Liver (tissue), 9 donors: Measurements from ENCODE around the gene E2F8. TPM values are rescaled to one million over a fixed set of nuclear protein-coding genes. Genes with fewer than 3 reads are reported as not detected.

Experiments
- DNase-seq: peaks from one replicate; pipeline ENCODE4 v3.0.0-alpha.2; 2017; ENCODE audit warnings: low spot score
- H3K27ac ChIP-seq, 2 donors: one replicate each; pipeline ENCODE4 v1.7.0; 2013; ENCODE audit warnings: inconsistent platforms in 2 of 2, low read length in 2 of 2, control low read depth in 1 of 2, low read depth in 1 of 2, mild to moderate bottlenecking in 1 of 2
- H3K27me3 ChIP-seq, 4 donors: one replicate each; pipeline versions ENCODE4 v1.6.1 to v1.7.0; 2013; ENCODE audit warnings: low read length in 3 of 4, inconsistent platforms in 1 of 4, mild to moderate bottlenecking in 1 of 4, moderate library complexity in 1 of 4; ENCODE audit not compliant: control insufficient read depth in 4 of 4, insufficient read depth in 4 of 4
- H3K36me3 ChIP-seq, 4 donors: one replicate each; pipeline versions ENCODE4 v1.6.1 to v1.7.0; 2013; ENCODE audit warnings: low read length in 3 of 4, mild to moderate bottlenecking in 3 of 4, low read depth in 1 of 4, moderate library complexity in 1 of 4; ENCODE audit not compliant: control insufficient read depth in 4 of 4, insufficient read depth in 3 of 4
- H3K4me1 ChIP-seq, 4 donors: one replicate each; pipeline versions ENCODE4 v1.6.1 to v1.7.0; 2013; ENCODE audit warnings: low read length in 3 of 4, mild to moderate bottlenecking in 3 of 4, moderate library complexity in 1 of 4; ENCODE audit not compliant: control insufficient read depth in 4 of 4, insufficient read depth in 4 of 4
- H3K4me3 ChIP-seq, 3 donors: one replicate each; pipeline versions ENCODE4 v1.6.1 to v1.7.0; 2013; ENCODE audit warnings: low read length in 3 of 3, control low read depth in 1 of 3, low read depth in 1 of 3, mild to moderate bottlenecking in 1 of 3
- H3K9ac ChIP-seq, 2 donors: one replicate each; pipeline ENCODE4 v1.7.0; 2013; ENCODE audit warnings: low read length in 2 of 2, mild to moderate bottlenecking in 2 of 2, moderate library complexity in 2 of 2, control low read depth in 1 of 2, low read depth in 1 of 2
- H3K9me3 ChIP-seq, 4 donors: one replicate each; pipeline versions ENCODE4 v1.6.1 to v1.7.0; 2013; ENCODE audit warnings: low read length in 3 of 4; ENCODE audit not compliant: control insufficient read depth in 4 of 4
- EGR1 ChIP-seq, 2 donors: IDR thresholded peaks; 2 replicates each; pipeline ENCODE4 v1.6.1; 2016 to 2018; ENCODE audit warnings: antibody characterized with exemption in 2 of 2, low read depth in 2 of 2
- FOXA1 ChIP-seq: IDR thresholded peaks from 2 replicates; pipeline ENCODE4 v1.6.1; 2016; ENCODE audit warnings: antibody characterized with exemption
- FOXA2 ChIP-seq: IDR thresholded peaks from 2 replicates; pipeline ENCODE4 v1.6.1; 2016; ENCODE audit warnings: antibody characterized with exemption
- HNF4A ChIP-seq, 2 donors: conservative IDR thresholded peaks; 2 replicates each; pipeline ENCODE4 v1.6.1; 2016; ENCODE audit warnings: antibody characterized with exemption in 2 of 2, mild to moderate bottlenecking in 2 of 2
- HNF4G ChIP-seq: IDR thresholded peaks from 2 replicates; pipeline ENCODE4 v1.6.1; 2016; ENCODE audit warnings: antibody characterized with exemption
- JUND ChIP-seq, 2 donors: IDR thresholded peaks; 2 replicates each; pipeline ENCODE4 v1.6.1; 2016; ENCODE audit warnings: antibody characterized with exemption in 2 of 2
- NR2F2 ChIP-seq: IDR thresholded peaks from 2 replicates; pipeline ENCODE4 v1.6.1; 2016; ENCODE audit warnings: antibody characterized with exemption
- REST ChIP-seq: IDR thresholded peaks from 2 replicates; pipeline ENCODE4 v1.6.1; 2016; ENCODE audit warnings: antibody characterized with exemption, mild to moderate bottlenecking
- RXRA ChIP-seq, 2 donors: IDR thresholded peaks; 2 replicates each; pipeline ENCODE4 v1.6.1; 2017 to 2018; ENCODE audit warnings: antibody characterized with exemption in 2 of 2, mild to moderate bottlenecking in 1 of 2
- TAF1 ChIP-seq: conservative IDR thresholded peaks from 2 replicates; pipeline ENCODE4 v1.6.1; 2016; ENCODE audit warnings: antibody characterized with exemption, mild to moderate bottlenecking
- YY1 ChIP-seq: IDR thresholded peaks from 2 replicates; pipeline ENCODE4 v1.6.1; 2016; ENCODE audit warnings: antibody characterized with exemption, mild to moderate bottlenecking
- WGBS: extraction: QIAGEN DNeasy Blood & Tissue Kit; methylation state at CpG from one replicate; pipeline ENCODE4 v1.1.7; 2013; 5-methylcytosine and 5-hydroxymethylcytosine counted together
- polyA plus RNA-seq, 2 donors: library from polyadenylated mRNA; stranded (reverse) in 1 of 2; unstranded in 1 of 2; fragments of 200-250 nt in 1 of 2; fragments of >200 nt in 1 of 2; fragmentation: Nextera tagmentation in 1 of 2; extraction: Ambion mirVana in 1 of 2; gene quantifications; one replicate each; pipeline versions ENCODE4 v1.2.1 to v1.2.3, GENCODE V29; 2013 to 2015
- total RNA-seq, 2 donors: library from RNA; depleted of rRNA; stranded (reverse); fragments of >200 nt; gene quantifications; one replicate each; pipeline ENCODE4 v1.2.3, GENCODE V29; 2014
- TF ChIP-seq, protein P1 (sequence below): IDR thresholded peaks from 2 replicates; pipeline ENCODE4 v1.6.1; 2016; ENCODE audit warnings: antibody characterized with exemption
- TF ChIP-seq, protein P2 (sequence below): fragments of 150-350 bp; IDR thresholded peaks from 2 replicates; pipeline ENCODE4 v1.5.1; 2017; ENCODE audit warnings: improper control_type of control experiment, low read depth, low read length; ENCODE audit not compliant: missing input control
- TF ChIP-seq, protein P3 (sequence below): IDR thresholded peaks from 2 replicates; pipeline ENCODE4 v1.6.1; 2016; ENCODE audit warnings: antibody characterized with exemption
- donor health status: healthy.
- donor health status: healthy.
- donor health status: healthy.
- donor health status: healthy.
- donor health status: healthy.

E2F8 gene
- total and polyA plus RNA-seq, 4 donors: 0.14 to 9.6 (median 0.66) TPM; not detected in 1

DNA sequence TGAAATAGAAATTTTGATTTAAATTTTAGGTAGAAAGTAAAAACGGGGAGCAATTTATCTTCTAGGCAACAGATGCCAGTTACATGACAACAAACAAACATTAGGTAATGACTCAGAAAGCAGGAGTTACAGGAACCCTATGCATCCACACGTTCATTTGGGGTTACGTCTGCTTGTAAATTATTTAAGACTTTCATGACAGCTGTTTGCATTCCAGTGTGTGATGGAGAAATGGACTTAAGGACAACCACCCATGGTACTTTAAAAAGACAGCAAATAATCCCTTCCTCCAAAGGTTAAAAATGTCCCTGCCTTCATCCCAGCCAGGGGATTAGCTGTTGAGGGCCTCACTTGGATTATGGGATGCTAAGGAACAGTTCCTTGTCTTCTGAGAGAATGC, 11.8 kb downstream of the E2F8 start:
- no peak overlapping the region for H3K4me3 ChIP-seq
- WGBS: 92% methylated on average over 3 of the region's 3 CpGs
- H3K27ac ChIP-seq: no peak overlapping the region
- TF ChIP-seq, protein P1, sequence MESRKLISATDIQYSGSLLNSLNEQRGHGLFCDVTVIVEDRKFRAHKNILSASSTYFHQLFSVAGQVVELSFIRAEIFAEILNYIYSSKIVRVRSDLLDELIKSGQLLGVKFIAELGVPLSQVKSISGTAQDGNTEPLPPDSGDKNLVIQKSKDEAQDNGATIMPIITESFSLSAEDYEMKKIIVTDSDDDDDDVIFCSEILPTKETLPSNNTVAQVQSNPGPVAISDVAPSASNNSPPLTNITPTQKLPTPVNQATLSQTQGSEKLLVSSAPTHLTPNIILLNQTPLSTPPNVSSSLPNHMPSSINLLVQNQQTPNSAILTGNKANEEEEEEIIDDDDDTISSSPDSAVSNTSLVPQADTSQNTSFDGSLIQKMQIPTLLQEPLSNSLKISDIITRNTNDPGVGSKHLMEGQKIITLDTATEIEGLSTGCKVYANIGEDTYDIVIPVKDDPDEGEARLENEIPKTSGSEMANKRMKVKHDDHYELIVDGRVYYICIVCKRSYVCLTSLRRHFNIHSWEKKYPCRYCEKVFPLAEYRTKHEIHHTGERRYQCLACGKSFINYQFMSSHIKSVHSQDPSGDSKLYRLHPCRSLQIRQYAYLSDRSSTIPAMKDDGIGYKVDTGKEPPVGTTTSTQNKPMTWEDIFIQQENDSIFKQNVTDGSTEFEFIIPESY: no peak
- TF ChIP-seq, protein P2, sequence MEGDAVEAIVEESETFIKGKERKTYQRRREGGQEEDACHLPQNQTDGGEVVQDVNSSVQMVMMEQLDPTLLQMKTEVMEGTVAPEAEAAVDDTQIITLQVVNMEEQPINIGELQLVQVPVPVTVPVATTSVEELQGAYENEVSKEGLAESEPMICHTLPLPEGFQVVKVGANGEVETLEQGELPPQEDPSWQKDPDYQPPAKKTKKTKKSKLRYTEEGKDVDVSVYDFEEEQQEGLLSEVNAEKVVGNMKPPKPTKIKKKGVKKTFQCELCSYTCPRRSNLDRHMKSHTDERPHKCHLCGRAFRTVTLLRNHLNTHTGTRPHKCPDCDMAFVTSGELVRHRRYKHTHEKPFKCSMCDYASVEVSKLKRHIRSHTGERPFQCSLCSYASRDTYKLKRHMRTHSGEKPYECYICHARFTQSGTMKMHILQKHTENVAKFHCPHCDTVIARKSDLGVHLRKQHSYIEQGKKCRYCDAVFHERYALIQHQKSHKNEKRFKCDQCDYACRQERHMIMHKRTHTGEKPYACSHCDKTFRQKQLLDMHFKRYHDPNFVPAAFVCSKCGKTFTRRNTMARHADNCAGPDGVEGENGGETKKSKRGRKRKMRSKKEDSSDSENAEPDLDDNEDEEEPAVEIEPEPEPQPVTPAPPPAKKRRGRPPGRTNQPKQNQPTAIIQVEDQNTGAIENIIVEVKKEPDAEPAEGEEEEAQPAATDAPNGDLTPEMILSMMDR: no peak
- TF ChIP-seq YY1 (no peak), HNF4A (conservative IDR thresholded peaks at IDR 0.05) (no peak), EGR1 (IDR thresholded peaks at IDR 0.05; ENCODE audit: low read depth in 2 of 2) (no peak), JUND (IDR thresholded peaks at IDR 0.05) (no peak)
- TF ChIP-seq, protein P3, sequence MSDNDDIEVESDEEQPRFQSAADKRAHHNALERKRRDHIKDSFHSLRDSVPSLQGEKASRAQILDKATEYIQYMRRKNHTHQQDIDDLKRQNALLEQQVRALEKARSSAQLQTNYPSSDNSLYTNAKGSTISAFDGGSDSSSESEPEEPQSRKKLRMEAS: no peak
- no peak for DNase-seq
- no peak overlapping the region for H3K9ac ChIP-seq
- no peaks in the 10 kb centered on the region for H3K4me1 ChIP-seq
- H3K27me3 ChIP-seq: no peaks in the 10 kb centered on the region
- H3K9me3 ChIP-seq: no peaks in the 10 kb centered on the region
- H3K36me3 ChIP-seq: no peaks in the 10 kb centered on the region

DNA sequence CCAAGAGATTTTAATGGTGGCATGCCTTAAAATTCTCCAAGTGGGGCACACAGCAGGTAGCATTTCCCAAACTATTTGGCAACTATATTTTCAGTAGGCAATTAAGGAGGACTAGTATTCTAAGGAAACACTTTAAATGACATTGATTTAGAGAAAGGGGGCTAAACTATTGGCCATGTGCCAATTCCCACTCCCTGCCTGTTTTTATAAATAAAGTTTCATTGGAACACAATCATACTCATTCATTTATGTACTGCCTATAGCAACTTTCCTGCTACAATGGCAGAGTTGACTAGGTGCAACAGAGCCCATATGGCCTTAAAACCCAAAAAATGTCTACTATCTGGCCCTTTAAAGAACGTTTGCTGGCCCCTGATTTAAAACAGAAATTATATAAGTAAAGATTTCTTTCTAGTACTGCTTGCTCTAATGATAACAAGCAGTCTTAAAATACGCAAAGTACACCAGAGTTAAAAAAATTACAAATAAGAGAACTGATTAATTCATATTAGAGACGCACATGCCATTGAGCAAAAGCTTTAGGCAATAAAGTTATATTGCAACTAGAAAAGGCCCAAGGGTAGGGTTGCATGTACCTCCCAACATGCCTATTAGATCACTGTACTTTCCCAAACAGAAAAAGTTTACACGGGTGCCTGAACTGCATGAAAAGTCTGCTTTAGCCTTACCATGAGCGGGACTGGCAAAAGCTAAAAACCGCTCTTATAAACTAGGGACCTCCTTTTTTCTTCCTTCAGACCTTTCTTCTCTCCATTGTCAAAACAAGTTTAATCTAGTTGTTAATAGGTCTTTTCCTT, 14.2 kb downstream of the E2F8 start:
- TF ChIP-seq RXRA (IDR thresholded peaks at IDR 0.05): no peak
- no peak for TF ChIP-seq HNF4G
- no peak for TF ChIP-seq NR2F2
- TF ChIP-seq, protein P1: no peak
- TF ChIP-seq, protein P2: no peak
- TF ChIP-seq TAF1: no peak
- no peak for TF ChIP-seq EGR1 (IDR thresholded peaks at IDR 0.05; ENCODE audit: low read depth in 2 of 2)
- TF ChIP-seq FOXA2: no peak
- TF ChIP-seq REST: no peak
- TF ChIP-seq FOXA1: no peak
- TF ChIP-seq, protein P3: no peak
- no peak overlapping the region for H3K27ac ChIP-seq
- WGBS: 93% methylated on average over 6 of the region's 6 CpGs
- H3K4me3 ChIP-seq: no peak overlapping the region
- H3K4me1 ChIP-seq: no peaks in the 10 kb centered on the region
- no peak for DNase-seq
- H3K9me3 ChIP-seq: no peaks in the 10 kb centered on the region
- no peak overlapping the region for H3K9ac ChIP-seq
- no peaks in the 10 kb centered on the region for H3K36me3 ChIP-seq
- H3K27me3 ChIP-seq: no peaks in the 10 kb centered on the region
